Adrenal gland (tissue), 5 donors: ENCODE results near the gene PPTC7.

Experiments
- POLR2A ChIP-seq, 2 donors: fragments of 450-650 bp; IDR thresholded peaks; one replicate each; pipeline ENCODE4 v1.6.1; 2017; ENCODE audit warnings: antibody characterized with exemption in 2 of 2, mild to moderate bottlenecking in 2 of 2, moderate library complexity in 1 of 2
- TF ChIP-seq, protein P1 (sequence below), 6 experiments: fragments of 450-650 bp in 4 of 6; fragments of 200-600 bp in 2 of 6; sonication (generic) in 1 of 6; IDR thresholded peaks; 1 replicate in 5 of 6; 2 replicates in 1 of 6; pipeline versions ENCODE4 v1.5.1 to v1.8.0; 2016 to 2021; ENCODE audit warnings: antibody characterized with exemption in 6 of 6, mild to moderate bottlenecking in 2 of 6, moderate library complexity in 1 of 6
- donor health status: DM: no; HTN: no; CAD: no.

DNA sequence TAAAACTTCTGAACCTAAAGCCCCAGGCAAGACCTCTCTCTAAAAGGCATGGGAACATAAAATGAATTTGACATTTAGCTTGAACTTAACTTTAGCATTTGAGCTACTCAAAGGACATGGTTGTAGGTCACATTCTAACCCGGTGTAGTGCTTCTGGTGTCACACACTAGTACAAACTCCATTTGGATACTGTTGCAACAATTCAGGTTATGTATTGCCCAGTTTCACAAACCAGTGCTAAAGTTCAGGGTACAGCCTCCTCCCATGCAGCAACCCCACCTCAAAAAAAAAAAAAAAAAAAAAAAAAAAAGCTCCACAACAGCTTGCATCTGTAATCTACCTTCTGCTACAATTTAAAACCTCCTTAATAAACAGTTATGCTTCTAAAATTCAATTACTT is 7.8 kb downstream of the PPTC7 start:
- TF ChIP-seq, protein P1, sequence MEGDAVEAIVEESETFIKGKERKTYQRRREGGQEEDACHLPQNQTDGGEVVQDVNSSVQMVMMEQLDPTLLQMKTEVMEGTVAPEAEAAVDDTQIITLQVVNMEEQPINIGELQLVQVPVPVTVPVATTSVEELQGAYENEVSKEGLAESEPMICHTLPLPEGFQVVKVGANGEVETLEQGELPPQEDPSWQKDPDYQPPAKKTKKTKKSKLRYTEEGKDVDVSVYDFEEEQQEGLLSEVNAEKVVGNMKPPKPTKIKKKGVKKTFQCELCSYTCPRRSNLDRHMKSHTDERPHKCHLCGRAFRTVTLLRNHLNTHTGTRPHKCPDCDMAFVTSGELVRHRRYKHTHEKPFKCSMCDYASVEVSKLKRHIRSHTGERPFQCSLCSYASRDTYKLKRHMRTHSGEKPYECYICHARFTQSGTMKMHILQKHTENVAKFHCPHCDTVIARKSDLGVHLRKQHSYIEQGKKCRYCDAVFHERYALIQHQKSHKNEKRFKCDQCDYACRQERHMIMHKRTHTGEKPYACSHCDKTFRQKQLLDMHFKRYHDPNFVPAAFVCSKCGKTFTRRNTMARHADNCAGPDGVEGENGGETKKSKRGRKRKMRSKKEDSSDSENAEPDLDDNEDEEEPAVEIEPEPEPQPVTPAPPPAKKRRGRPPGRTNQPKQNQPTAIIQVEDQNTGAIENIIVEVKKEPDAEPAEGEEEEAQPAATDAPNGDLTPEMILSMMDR (IDR thresholded peaks at IDR 0.05), result no peak
- TF ChIP-seq POLR2A (IDR thresholded peaks at IDR 0.05), result no peak
